ENCODE measurements around the gene PCARE. TPM values are rescaled to one million over a fixed set of nuclear protein-coding genes. Genes with fewer than 3 reads are reported as not detected.

The PCARE gene
- total RNA-seq, 1 experiment from 2014 or later, result not detected

DNA sequence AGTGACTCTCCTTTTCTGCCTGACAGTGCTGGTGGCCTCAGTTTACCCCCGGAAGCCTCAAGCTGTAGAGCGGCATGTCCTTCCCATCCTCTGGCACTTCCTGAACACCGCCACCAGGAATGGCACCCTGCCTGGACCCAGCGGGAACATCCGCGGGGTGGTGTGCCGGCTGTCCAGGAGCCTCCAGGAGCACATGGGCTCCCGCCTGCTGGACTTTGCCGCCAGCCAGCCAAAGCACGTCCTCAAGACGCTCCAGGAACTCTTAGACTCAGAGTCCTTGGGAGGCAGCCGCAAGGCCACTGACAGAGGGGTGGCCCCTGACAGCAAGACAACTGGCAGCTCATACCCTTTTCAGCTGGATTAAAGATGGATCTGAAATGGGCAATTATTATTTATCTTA lies 22.6 kb downstream of the PCARE start:
- no peak for ATAC-seq
- Histone ChIP-seq H3K4me3 (ENCODE audit: low read depth in 2 of 2, low read length in 2 of 2) (no peak overlapping the region), H3K9me3 (ENCODE audit: control insufficient read depth, insufficient read depth, low read depth, low read length) (no peaks in the 10 kb centered on the region), H3K27ac (ENCODE audit: low read length) (no peak overlapping the region), H3K36me3 (ENCODE audit: control insufficient read depth, insufficient read depth, low read length) (no peaks in the 10 kb centered on the region), H3K4me1 (ENCODE audit: control insufficient read depth, insufficient read depth, low read length) (no peaks in the 10 kb centered on the region), H3K27me3 (ENCODE audit: control insufficient read depth, insufficient read depth, low read length) (no peaks in the 10 kb centered on the region)
- in situ Hi-C loops (cut with HindIII; ENCODE audit: low pct_unique_long_range_greater_than_20kb, low sequenced_read_pairs) (no loop called here), intact Hi-C loops (cut with micrococcal nuclease; ENCODE audit: unreplicated experiment) (loop anchor here (10.0 kb wide), 1 partner anchor 143 kb away; no protein-coding TSS in a partner anchor)
- no peak for DNase-seq (ENCODE audit: low read depth, low spot score)
- BruUV-seq (replicated peaks), result no TSS peak
- TF ChIP-seq TCF7L2 (IDR thresholded peaks at IDR 0.05; ENCODE audit: low read depth, low read length) (no peak), SIN3A (IDR thresholded peaks at IDR 0.05; ENCODE audit: borderline replicate concordance, insufficient read depth, low read depth, low read length) (no peak), POLR2AphosphoS5 (IDR thresholded peaks at IDR 0.05; ENCODE audit: low read depth, low read length) (no peak)
- TF ChIP-seq, protein P1, sequence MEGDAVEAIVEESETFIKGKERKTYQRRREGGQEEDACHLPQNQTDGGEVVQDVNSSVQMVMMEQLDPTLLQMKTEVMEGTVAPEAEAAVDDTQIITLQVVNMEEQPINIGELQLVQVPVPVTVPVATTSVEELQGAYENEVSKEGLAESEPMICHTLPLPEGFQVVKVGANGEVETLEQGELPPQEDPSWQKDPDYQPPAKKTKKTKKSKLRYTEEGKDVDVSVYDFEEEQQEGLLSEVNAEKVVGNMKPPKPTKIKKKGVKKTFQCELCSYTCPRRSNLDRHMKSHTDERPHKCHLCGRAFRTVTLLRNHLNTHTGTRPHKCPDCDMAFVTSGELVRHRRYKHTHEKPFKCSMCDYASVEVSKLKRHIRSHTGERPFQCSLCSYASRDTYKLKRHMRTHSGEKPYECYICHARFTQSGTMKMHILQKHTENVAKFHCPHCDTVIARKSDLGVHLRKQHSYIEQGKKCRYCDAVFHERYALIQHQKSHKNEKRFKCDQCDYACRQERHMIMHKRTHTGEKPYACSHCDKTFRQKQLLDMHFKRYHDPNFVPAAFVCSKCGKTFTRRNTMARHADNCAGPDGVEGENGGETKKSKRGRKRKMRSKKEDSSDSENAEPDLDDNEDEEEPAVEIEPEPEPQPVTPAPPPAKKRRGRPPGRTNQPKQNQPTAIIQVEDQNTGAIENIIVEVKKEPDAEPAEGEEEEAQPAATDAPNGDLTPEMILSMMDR (IDR thresholded peaks at IDR 0.05), result no peak
- TF ChIP-seq, protein P2, sequence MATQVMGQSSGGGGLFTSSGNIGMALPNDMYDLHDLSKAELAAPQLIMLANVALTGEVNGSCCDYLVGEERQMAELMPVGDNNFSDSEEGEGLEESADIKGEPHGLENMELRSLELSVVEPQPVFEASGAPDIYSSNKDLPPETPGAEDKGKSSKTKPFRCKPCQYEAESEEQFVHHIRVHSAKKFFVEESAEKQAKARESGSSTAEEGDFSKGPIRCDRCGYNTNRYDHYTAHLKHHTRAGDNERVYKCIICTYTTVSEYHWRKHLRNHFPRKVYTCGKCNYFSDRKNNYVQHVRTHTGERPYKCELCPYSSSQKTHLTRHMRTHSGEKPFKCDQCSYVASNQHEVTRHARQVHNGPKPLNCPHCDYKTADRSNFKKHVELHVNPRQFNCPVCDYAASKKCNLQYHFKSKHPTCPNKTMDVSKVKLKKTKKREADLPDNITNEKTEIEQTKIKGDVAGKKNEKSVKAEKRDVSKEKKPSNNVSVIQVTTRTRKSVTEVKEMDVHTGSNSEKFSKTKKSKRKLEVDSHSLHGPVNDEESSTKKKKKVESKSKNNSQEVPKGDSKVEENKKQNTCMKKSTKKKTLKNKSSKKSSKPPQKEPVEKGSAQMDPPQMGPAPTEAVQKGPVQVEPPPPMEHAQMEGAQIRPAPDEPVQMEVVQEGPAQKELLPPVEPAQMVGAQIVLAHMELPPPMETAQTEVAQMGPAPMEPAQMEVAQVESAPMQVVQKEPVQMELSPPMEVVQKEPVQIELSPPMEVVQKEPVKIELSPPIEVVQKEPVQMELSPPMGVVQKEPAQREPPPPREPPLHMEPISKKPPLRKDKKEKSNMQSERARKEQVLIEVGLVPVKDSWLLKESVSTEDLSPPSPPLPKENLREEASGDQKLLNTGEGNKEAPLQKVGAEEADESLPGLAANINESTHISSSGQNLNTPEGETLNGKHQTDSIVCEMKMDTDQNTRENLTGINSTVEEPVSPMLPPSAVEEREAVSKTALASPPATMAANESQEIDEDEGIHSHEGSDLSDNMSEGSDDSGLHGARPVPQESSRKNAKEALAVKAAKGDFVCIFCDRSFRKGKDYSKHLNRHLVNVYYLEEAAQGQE (IDR thresholded peaks at IDR 0.05; ENCODE audit: insufficient read depth in 1 of 2, low read depth in 2 of 2, low read length in 1 of 2), result no peak
- POLR2A ChIA-PET, result no interaction called here
- CTCF ChIA-PET, result no interaction called here

DNA sequence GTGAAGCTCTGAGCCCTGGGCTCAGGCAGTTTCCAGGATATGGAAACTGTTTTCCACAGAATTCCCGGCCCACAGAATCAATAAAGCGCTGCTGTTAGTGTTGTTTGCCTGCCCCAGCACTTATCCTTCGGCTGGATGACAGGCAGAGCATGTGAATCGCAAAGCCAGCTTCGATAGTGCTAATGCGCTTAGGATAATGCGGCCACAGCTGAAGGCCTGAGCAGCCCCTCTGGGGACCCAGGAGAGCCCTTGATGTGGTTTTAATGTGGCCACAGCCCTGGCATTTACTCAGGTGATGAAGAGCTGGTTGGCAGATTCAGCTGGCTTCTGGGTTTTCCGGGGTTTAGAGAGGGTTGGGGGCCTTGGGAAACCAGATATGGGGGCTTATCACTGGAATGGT lies 23.7 kb downstream of the PCARE start:
- ChIA-PET POLR2A (no interaction called here), CTCF (no interaction called here)
- in situ Hi-C loops (cut with HindIII; ENCODE audit: low pct_unique_long_range_greater_than_20kb, low sequenced_read_pairs) (no loop called here), intact Hi-C loops (cut with micrococcal nuclease; ENCODE audit: unreplicated experiment) (loop anchor here (10.0 kb wide), 1 partner anchor 144 kb away; no protein-coding TSS in a partner anchor)
- no peaks in the 10 kb centered on the region for H3K36me3 ChIP-seq (ENCODE audit: control insufficient read depth, insufficient read depth, low read length)
- no peak overlapping the region for H3K4me3 ChIP-seq (ENCODE audit: low read depth in 2 of 2, low read length in 2 of 2)
- ATAC-seq (no peak), DNase-seq (ENCODE audit: low read depth, low spot score) (no peak)
- H3K27ac ChIP-seq (ENCODE audit: low read length), result no peak overlapping the region
- BruUV-seq (replicated peaks), result no TSS peak
- no peaks in the 10 kb centered on the region for H3K9me3 ChIP-seq (ENCODE audit: control insufficient read depth, insufficient read depth, low read depth, low read length)
- no peak for TF ChIP-seq POLR2AphosphoS5 (IDR thresholded peaks at IDR 0.05; ENCODE audit: low read depth, low read length)
- TF ChIP-seq, protein P2 (IDR thresholded peaks at IDR 0.05; ENCODE audit: insufficient read depth in 1 of 2, low read depth in 2 of 2, low read length in 1 of 2), result no peak
- no peak for TF ChIP-seq SIN3A (IDR thresholded peaks at IDR 0.05; ENCODE audit: borderline replicate concordance, insufficient read depth, low read depth, low read length)
- no peak for TF ChIP-seq TCF7L2 (IDR thresholded peaks at IDR 0.05; ENCODE audit: low read depth, low read length)
- TF ChIP-seq, protein P1 (IDR thresholded peaks at IDR 0.05), result no peak
- no peaks in the 10 kb centered on the region for H3K27me3 ChIP-seq (ENCODE audit: control insufficient read depth, insufficient read depth, low read length)
- H3K4me1 ChIP-seq (ENCODE audit: control insufficient read depth, insufficient read depth, low read length), result no peaks in the 10 kb centered on the region
